WERI-Rb-1 (cell line): ENCODE results near the gene ZDHHC4.

Experiments
- DNase-seq: peaks from one replicate; pipeline ENCODE4 v3.0.0-alpha.2; 2020
- H3K27ac ChIP-seq: fragments of 250-450 bp; sonication (Bioruptor Pico); 2 replicates; pipeline ENCODE4 v1.5.1; 2020; ENCODE audit warnings: mild to moderate bottlenecking, moderate library complexity
- H3K27me3 ChIP-seq: fragments of 250-450 bp; sonication (Bioruptor Pico); 2 replicates; pipeline ENCODE4 v1.5.1; 2021; ENCODE audit warnings: mild to moderate bottlenecking, low read depth, moderate library complexity; ENCODE audit not compliant: insufficient read depth, severe bottlenecking
- H3K36me3 ChIP-seq: fragments of 250-450 bp; sonication (Bioruptor Pico); 2 replicates; pipeline ENCODE4 v1.5.1; 2020; ENCODE audit warnings: mild to moderate bottlenecking, moderate library complexity
- H3K4me3 ChIP-seq: 2 replicates; pipeline ENCODE4 v1.5.1; 2011; ENCODE audit warnings: low read depth, mild to moderate bottlenecking, control low read depth, low read length
- H3K9me3 ChIP-seq: fragments of 250-450 bp; sonication (Bioruptor Pico); 2 replicates; pipeline ENCODE4 v1.5.1; 2021; ENCODE audit warnings: mild to moderate bottlenecking, moderate library complexity; ENCODE audit not compliant: severe bottlenecking
- CTCF ChIP-seq: IDR thresholded peaks from 2 replicates; pipeline ENCODE4 v1.5.1; 2011; ENCODE audit warnings: low read depth, mild to moderate bottlenecking, control low read depth, inconsistent platforms, low read length

The ZDHHC4 gene

GRCh38 chr7:6614953-6615722, 37.9 kb downstream of the ZDHHC4 start, which contains the start of gene ZNF853:
Gene ZNF853, plus strand, starts transcription at chr7:6615610. Its CDS starts 565 bp downstream, at chr7:6616175.
- no peak for TF ChIP-seq CTCF
- Histone ChIP-seq H3K9me3 (no peaks in the 10 kb centered on the region), H3K4me3 (peak within 1 kb of the TSS; percentile 88), H3K36me3 (peaks cover 18% of the 10 kb centered on the region), H3K27me3 (no peaks in the 10 kb centered on the region), H3K27ac (peak within 1 kb of the TSS; percentile 50)
- DNase-seq: peak; percentile 48

- H3K4me3 ChIP-seq: peak overlapping the region; percentile 88
These were observed 38.7 kb downstream of the ZDHHC4 start for GRCh38 chr7:6615723-6616555.

GRCh38 chr7:6616854-6617643, 39.8 kb downstream of the ZDHHC4 start:
- peaks cover 35% of the 10 kb centered on the region for H3K36me3 ChIP-seq
- H3K27ac ChIP-seq: no peak overlapping the region
- H3K9me3 ChIP-seq: no peaks in the 10 kb centered on the region
- H3K4me3 ChIP-seq: no peak overlapping the region
- no peak for DNase-seq
- TF ChIP-seq CTCF: no peak
- H3K27me3 ChIP-seq: no peaks in the 10 kb centered on the region

More at GRCh38 chr7:6615723-6616555, 38.7 kb downstream of the ZDHHC4 start:
- DNase-seq: peak; percentile 52
- peak overlapping the region; percentile 49 for H3K27ac ChIP-seq
- no peak for TF ChIP-seq CTCF
- H3K27me3 ChIP-seq: no peaks in the 10 kb centered on the region
- no peaks in the 10 kb centered on the region for H3K9me3 ChIP-seq
- peaks cover 24% of the 10 kb centered on the region for H3K36me3 ChIP-seq

- no peak for DNase-seq
- H3K27me3 ChIP-seq: no peaks in the 10 kb centered on the region
These were observed 41.4 kb downstream of the ZDHHC4 start for GRCh38 chr7:6618621-6619020.

More at GRCh38 chr7:6618621-6619020, 41.4 kb downstream of the ZDHHC4 start:
- Histone ChIP-seq H3K9me3 (no peaks in the 10 kb centered on the region), H3K4me3 (no peak overlapping the region), H3K27ac (no peak overlapping the region), H3K36me3 (peaks cover 46% of the 10 kb centered on the region)
- TF ChIP-seq CTCF: no peak
